ENCODE measurements around the gene CTPS2. TPM values are rescaled to one million over a fixed set of nuclear protein-coding genes. Genes with fewer than 3 reads are reported as not detected.

CTPS2 gene
- total RNA-seq, 4 donors from 2014 or later: 15.9 to 25.0 (median 19.3) TPM

DNA sequence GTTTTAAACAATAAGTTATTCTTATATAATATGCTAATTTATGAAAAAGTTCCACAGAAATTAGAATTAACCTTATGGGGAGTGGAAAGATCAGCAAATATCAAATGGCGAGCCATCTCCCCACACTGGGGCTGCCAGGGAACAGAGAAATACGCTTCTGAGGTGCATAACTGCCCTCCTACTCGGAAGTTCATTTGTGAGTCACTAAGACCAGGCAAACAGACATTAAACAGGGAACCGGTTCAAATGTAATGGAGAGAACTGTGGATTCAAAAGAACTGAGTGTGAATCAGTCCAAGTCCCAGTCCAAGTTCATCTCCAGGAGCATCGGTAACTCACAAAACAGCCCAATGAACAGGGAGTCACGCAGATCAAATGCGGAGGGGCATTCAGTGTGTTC, 73.9 kb downstream of the CTPS2 start:
- H3K27me3 ChIP-seq: no peaks in the 10 kb centered on the region
- no peaks in the 10 kb centered on the region for H3K4me1 ChIP-seq
- TF ChIP-seq POLR2A (IDR thresholded peaks at IDR 0.05): no peak
- TF ChIP-seq, protein P1, sequence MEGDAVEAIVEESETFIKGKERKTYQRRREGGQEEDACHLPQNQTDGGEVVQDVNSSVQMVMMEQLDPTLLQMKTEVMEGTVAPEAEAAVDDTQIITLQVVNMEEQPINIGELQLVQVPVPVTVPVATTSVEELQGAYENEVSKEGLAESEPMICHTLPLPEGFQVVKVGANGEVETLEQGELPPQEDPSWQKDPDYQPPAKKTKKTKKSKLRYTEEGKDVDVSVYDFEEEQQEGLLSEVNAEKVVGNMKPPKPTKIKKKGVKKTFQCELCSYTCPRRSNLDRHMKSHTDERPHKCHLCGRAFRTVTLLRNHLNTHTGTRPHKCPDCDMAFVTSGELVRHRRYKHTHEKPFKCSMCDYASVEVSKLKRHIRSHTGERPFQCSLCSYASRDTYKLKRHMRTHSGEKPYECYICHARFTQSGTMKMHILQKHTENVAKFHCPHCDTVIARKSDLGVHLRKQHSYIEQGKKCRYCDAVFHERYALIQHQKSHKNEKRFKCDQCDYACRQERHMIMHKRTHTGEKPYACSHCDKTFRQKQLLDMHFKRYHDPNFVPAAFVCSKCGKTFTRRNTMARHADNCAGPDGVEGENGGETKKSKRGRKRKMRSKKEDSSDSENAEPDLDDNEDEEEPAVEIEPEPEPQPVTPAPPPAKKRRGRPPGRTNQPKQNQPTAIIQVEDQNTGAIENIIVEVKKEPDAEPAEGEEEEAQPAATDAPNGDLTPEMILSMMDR (IDR thresholded peaks at IDR 0.05): no peak
- no peaks in the 10 kb centered on the region for H3K9me3 ChIP-seq
- intact Hi-C loops (cut with DNase I): no loop called here
- H3K4me3 ChIP-seq (replicated peaks in 1 of 3): no peak overlapping the region
- WGBS, 2 donors: 90 to 92% methylated on average over 7 of the region's 7 CpGs
- no peaks in the 10 kb centered on the region for H3K36me3 ChIP-seq
- no peak for DNase-seq
- no peak overlapping the region for H3K27ac ChIP-seq

DNA sequence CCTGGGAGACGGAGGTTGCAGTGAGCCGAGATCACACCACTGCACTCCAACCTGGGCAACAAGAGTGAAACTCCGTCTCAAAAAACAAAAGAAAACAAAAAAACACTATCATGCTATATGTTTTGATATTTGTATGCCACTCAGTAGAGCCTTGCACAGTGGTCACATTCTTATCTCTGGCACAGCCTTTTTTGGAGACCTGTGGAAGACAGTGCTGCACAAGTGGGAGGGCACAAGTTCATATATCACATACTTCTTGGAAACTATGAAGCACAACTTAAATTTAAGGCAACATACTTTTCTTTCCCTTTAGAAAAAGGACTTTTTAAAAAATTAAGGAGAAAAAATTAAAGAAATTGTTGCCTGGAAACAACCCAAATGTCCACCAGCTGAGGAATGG, 76.9 kb downstream of the CTPS2 start:
- TF ChIP-seq, protein P1 (IDR thresholded peaks at IDR 0.05): no peak
- no peak for TF ChIP-seq POLR2A (IDR thresholded peaks at IDR 0.05)
- no peak overlapping the region for H3K27ac ChIP-seq
- WGBS, 2 donors: 95 to 98% methylated on average over 3 of the region's 3 CpGs

DNA sequence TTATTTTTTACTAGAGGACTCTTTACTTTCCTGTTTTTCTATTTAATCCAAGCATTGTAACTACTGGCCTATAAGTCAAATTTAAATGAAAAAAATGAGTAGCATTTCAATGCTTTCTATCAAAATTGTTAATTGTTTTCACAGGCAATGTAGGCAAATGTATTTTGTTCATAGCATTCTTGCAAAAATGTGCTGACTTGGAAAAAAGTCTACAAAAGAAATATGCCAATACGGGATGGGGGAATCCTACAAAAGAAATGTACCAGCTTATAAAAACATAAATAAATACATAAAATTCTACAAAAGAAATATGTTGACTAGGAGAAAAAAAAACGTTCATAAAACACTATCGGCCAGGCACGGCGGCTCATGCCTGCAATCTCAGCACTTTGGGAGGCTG, 77.4 kb downstream of the CTPS2 start:
- Histone ChIP-seq H3K4me3 (replicated peaks in 1 of 3) (no peak overlapping the region), H3K9me3 (no peaks in the 10 kb centered on the region), H3K27me3 (no peaks in the 10 kb centered on the region), H3K36me3 (no peaks in the 10 kb centered on the region), H3K4me1 (no peaks in the 10 kb centered on the region), H3K27ac (no peak overlapping the region)
- DNase-seq: no peak
- TF ChIP-seq POLR2A (IDR thresholded peaks at IDR 0.05): no peak
- TF ChIP-seq, protein P1 (IDR thresholded peaks at IDR 0.05): no peak
- intact Hi-C loops (cut with DNase I): no loop called here
- WGBS, 2 donors: 94 to 98% methylated on average over 5 of the region's 5 CpGs

More for the DNA sequence above, 76.9 kb downstream of the CTPS2 start:
- Histone ChIP-seq H3K36me3 (no peaks in the 10 kb centered on the region), H3K27me3 (no peaks in the 10 kb centered on the region), H3K9me3 (no peaks in the 10 kb centered on the region), H3K4me3 (replicated peaks in 1 of 3) (no peak overlapping the region), H3K4me1 (no peaks in the 10 kb centered on the region)
- DNase-seq: no peak
- intact Hi-C loops (cut with DNase I): no loop called here

DNA sequence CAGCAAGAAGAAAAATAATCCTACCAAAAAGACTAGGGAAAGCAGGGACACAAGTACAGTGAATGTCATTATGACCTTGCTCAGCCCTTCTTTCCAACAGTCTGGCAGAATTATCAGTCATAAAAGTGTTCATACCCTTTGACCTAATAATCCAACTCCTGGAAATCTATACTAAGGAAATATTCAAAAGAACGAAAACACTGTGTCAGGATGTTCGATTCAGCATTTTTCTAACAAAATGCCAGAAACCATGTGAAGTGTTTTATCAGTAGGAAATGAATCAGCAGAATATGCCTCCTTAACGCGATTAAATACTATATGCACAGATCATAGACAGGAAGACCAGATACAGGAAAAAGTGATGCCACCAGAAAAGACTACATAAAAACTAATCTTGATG, 78.7 kb downstream of the CTPS2 start:
- no peak for DNase-seq
- no peaks in the 10 kb centered on the region for H3K9me3 ChIP-seq
- H3K36me3 ChIP-seq: no peaks in the 10 kb centered on the region
- no peak overlapping the region for H3K27ac ChIP-seq
- TF ChIP-seq, protein P1 (IDR thresholded peaks at IDR 0.05): no peak
- no peak for TF ChIP-seq POLR2A (IDR thresholded peaks at IDR 0.05)
- H3K27me3 ChIP-seq: no peaks in the 10 kb centered on the region
- intact Hi-C loops (cut with DNase I): no loop called here
- WGBS, 2 donors: 64 to 68% methylated on average over 4 of the region's 4 CpGs
- H3K4me3 ChIP-seq (replicated peaks in 1 of 3): no peak overlapping the region
- no peaks in the 10 kb centered on the region for H3K4me1 ChIP-seq

DNA sequence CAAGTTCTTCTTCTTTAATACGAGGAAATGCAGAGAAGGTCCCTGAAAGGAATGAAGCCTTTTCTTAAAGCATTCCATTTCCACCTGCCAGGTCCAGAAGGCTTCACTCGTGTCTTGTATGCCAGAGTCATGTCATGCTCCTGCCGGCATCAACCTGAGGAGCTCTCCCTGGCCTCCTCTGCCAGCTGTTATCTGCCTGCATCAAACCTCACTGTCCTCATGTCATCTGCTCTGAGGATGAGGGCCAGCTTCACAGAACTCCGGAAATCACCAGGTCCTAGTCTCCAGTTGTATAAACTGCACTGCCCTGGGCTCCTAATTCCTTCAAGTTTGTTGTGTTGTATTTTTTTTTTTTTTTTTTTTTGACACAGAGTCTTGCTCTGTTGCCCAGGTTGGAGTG, 82.6 kb downstream of the CTPS2 start:
- no peaks in the 10 kb centered on the region for H3K36me3 ChIP-seq
- H3K27me3 ChIP-seq: no peaks in the 10 kb centered on the region
- no peaks in the 10 kb centered on the region for H3K4me1 ChIP-seq
- H3K4me3 ChIP-seq (replicated peaks in 1 of 3): no peak overlapping the region
- TF ChIP-seq, protein P1 (IDR thresholded peaks at IDR 0.05): no peak
- TF ChIP-seq POLR2A (IDR thresholded peaks at IDR 0.05): no peak
- intact Hi-C loops (cut with DNase I): no loop called here
- 50 to 72% methylated on average over 4 of the region's 4 CpGs for WGBS, 2 donors
- no peaks in the 10 kb centered on the region for H3K9me3 ChIP-seq
- DNase-seq: no peak
- H3K27ac ChIP-seq: no peak overlapping the region

Measured in thyroid gland (tissue), 4 donors.